Measurements from ENCODE around the gene DDOST. TPM values are rescaled to one million over a fixed set of nuclear protein-coding genes. Genes with fewer than 3 reads are reported as not detected.
"Not testable (repeated sequence)": the region's sequence is repeated elsewhere in the genome, so short reads cannot be mapped to it uniquely, and the experiment has no call there.

DDOST gene
- polyA plus RNA-seq, 3 donors from 2014 or later: 365 to 518 (median 376) TPM

DNA sequence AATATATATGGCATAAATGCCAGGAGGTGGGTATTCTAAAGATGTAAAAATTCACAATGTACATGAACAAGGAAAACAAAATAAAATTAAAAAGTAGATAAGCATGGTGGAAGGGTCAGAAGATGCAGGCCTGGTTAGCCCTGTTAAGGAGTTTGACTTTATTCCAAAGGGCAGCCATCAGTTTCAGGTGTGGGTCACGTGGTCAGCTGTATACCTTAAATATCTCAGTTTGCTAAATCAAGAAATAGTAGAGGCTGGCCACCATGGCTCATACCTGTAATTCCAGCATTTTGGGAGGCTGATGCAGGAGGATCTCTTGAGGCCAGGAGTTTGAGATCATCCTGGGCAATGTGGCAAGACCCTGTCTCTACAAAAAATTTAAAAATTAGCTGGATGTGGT, 36.5 kb downstream of the DDOST start:
- Mint-ChIP-seq H3K27me3 (ENCODE audit: low read depth in 3 of 3) (peaks cover 2 to 11% (median 5%) of the 10 kb centered on the region in 3 donors), H3K36me3 (no peaks in the 10 kb centered on the region), H3K4me3 (no peak overlapping the region), H3K27ac (no peak overlapping the region), H3K4me1 (no peaks in the 10 kb centered on the region), H3K9me3 (no peaks in the 10 kb centered on the region)
- no peak for DNase-seq

DNA sequence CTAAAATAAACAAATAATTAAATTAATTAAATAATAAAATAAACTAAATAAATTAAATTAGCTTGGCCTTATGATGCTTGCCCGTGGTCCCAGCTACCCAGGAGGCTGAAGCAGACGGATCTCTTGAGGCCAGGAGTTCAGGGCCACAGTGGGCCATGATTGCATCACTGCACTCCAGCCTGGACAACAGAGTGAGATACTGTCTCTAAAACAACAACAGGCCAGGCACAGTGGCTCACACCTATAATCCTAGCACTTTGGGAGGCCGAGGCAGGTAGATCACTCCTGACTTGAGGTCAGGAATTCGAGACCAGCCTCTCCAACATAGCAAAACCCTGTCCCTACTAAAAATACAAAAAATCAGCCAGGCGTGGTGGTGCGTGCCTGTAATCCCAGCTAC, 40.2 kb downstream of the DDOST start:
- H3K4me1 Mint-ChIP-seq: no peaks in the 10 kb centered on the region
- H3K36me3 Mint-ChIP-seq: no peaks in the 10 kb centered on the region
- no peak overlapping the region for H3K27ac Mint-ChIP-seq
- H3K9me3 Mint-ChIP-seq: no peaks in the 10 kb centered on the region
- DNase-seq: no peak
- H3K27me3 Mint-ChIP-seq (ENCODE audit: low read depth in 3 of 3): peaks cover 4 to 5% (median 5%) of the 10 kb centered on the region in 3 donors
- no peak overlapping the region for H3K4me3 Mint-ChIP-seq

GRCh38 chr1:20619999-20620398, 41.2 kb downstream of the DDOST start:
- Mint-ChIP-seq H3K4me3 (no peak overlapping the region), H3K27me3 (ENCODE audit: low read depth in 3 of 3) (peaks cover 2 to 5% (median 4%) of the 10 kb centered on the region in 3 donors), H3K27ac (no peak overlapping the region), H3K9me3 (no peaks in the 10 kb centered on the region), H3K4me1 (no peaks in the 10 kb centered on the region), H3K36me3 (no peaks in the 10 kb centered on the region)
- DNase-seq: no peak

DNA sequence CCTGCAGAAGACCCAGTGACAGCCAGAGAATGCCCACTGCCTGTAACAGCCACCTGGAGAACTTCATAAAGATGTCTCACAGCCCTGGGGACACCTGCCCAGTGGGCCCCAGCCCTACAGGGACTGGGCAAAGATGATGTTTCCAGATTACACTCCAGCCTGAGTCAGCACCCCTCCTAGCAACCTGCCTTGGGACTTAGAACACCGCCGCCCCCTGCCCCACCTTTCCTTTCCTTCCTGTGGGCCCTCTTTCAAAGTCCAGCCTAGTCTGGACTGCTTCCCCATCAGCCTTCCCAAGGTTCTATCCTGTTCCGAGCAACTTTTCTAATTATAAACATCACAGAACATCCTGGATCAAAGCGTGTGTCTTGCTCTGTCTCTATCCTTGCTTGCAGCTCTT, 42.6 kb downstream of the DDOST start:
- Mint-ChIP-seq H3K4me3 (no peak overlapping the region), H3K27me3 (ENCODE audit: low read depth in 3 of 3) (peaks cover 0 to 4% (median 3%) of the 10 kb centered on the region in 3 donors), H3K9me3 (no peaks in the 10 kb centered on the region), H3K36me3 (no peaks in the 10 kb centered on the region), H3K4me1 (no peaks in the 10 kb centered on the region), H3K27ac (no peak overlapping the region)
- DNase-seq: no peak

GRCh38 chr1:20616847-20617487, 44.2 kb downstream of the DDOST start:
- Mint-ChIP-seq H3K4me3 (no peak overlapping the region), H3K4me1 (no peaks in the 10 kb centered on the region), H3K9me3 (no peaks in the 10 kb centered on the region), H3K27ac (no peak overlapping the region), H3K36me3 (no peaks in the 10 kb centered on the region), H3K27me3 (ENCODE audit: low read depth in 3 of 3) (peaks cover 1 to 4% (median 2%) of the 10 kb centered on the region in 3 donors)
- DNase-seq: no peak

DNA sequence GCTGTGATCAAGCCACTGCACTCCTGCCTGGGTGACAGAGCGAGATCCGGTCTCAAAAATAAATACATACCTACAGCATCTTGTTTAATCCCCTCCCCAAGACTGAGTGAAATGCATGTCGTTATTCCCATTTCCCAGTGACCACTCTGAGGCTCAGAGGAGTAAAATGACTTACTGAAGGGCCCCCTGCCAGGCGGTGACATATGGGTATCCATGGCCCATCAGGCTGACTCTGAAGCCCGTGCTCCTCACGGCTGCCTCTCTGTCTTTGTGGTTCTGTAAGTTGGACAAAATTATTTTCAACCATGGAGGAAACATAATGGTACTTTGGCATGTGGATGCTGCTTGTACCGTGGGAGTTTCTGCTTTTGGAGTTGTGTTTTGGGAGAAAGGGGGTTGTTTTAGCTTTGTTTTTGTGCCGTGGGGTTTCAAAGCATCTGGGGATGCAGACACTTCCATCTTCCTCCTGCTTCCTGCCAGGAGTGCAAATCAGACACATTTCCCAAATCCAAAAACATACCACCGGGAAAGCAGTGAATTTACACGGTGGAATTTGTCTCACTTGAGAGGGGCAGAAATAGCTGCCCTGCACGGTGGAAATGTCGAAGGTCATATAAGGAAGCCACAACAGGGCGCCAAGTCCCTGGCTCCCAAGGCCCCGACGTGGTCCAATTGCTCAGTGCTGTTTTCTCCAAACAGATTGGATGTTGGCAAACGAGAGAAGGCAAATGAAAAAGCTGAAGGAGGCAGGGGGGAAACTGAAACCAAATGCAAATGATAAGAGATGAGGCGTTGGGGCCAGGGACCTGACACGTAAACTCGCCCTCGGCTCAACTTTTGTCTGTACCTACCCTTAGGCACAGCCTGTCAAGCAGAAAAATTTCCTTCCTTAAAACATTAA, 45.0 kb downstream of the DDOST start:
- no peak overlapping the region for H3K4me3 Mint-ChIP-seq
- peak overlapping the region in 1 of 6 donors; percentile 46 for H3K27ac Mint-ChIP-seq
- peaks cover 1 to 4% (median 2%) of the 10 kb centered on the region in 3 donors for H3K27me3 Mint-ChIP-seq (ENCODE audit: low read depth in 3 of 3)
- no peaks in the 10 kb centered on the region for H3K4me1 Mint-ChIP-seq
- no peak for DNase-seq
- H3K36me3 Mint-ChIP-seq: no peaks in the 10 kb centered on the region
- no peaks in the 10 kb centered on the region for H3K9me3 Mint-ChIP-seq

GRCh38 chr1:20614131-20614579, 47.0 kb downstream of the DDOST start:
- H3K27ac Mint-ChIP-seq: no peak overlapping the region
- no peaks in the 10 kb centered on the region for H3K9me3 Mint-ChIP-seq
- no peaks in the 10 kb centered on the region for H3K36me3 Mint-ChIP-seq

DNA sequence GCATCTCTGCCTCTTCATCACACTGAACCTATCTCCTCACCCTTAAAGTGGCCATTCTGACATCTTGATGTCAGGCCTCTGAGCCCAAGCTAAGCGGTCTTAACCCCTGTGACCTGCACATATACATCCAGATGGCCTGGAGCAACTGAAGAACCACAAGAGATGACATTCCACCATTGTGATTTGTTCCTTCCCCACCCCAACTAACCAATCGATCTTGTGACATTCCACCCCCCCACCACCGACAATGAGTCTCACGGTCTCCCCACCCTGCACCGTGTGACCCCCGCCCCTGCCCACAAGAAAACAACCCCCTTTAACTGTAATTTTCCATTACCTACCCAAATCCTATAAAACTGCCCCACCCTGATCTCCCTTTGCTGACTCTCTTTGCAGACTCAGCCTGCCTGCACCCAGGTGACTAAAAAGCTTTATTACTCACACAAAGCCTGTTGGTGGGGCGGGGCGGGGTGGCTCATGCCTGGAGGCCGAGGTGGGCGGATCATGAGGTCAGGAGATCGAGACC, 48.9 kb downstream of the DDOST start:
- no peaks in the 10 kb centered on the region for H3K4me1 Mint-ChIP-seq
- no peak overlapping the region for H3K4me3 Mint-ChIP-seq
- no peaks in the 10 kb centered on the region for H3K9me3 Mint-ChIP-seq
- peaks cover 1 to 2% (median 2%) of the 10 kb centered on the region in 3 donors for H3K27me3 Mint-ChIP-seq (ENCODE audit: low read depth in 3 of 3)
- DNase-seq: no peak
- H3K36me3 Mint-ChIP-seq: no peaks in the 10 kb centered on the region
- no peak overlapping the region for H3K27ac Mint-ChIP-seq

More at GRCh38 chr1:20614131-20614579, 47.0 kb downstream of the DDOST start:
- Mint-ChIP-seq H3K4me3 (no peak overlapping the region), H3K27me3 (ENCODE audit: low read depth in 3 of 3) (peaks cover 1 to 4% (median 2%) of the 10 kb centered on the region in 3 donors), H3K4me1 (no peaks in the 10 kb centered on the region)
- no peak for DNase-seq

GRCh38 chr1:20611652-20612051, 49.5 kb downstream of the DDOST start:
- no peak overlapping the region for H3K4me3 Mint-ChIP-seq
- no peaks in the 10 kb centered on the region for H3K9me3 Mint-ChIP-seq
- no peaks in the 10 kb centered on the region for H3K4me1 Mint-ChIP-seq
- H3K27me3 Mint-ChIP-seq (ENCODE audit: low read depth in 3 of 3): peaks cover 0 to 2% (median 1%) of the 10 kb centered on the region in 3 donors
- H3K36me3 Mint-ChIP-seq: no peaks in the 10 kb centered on the region
- no peak overlapping the region for H3K27ac Mint-ChIP-seq
- DNase-seq: no peak

DNA sequence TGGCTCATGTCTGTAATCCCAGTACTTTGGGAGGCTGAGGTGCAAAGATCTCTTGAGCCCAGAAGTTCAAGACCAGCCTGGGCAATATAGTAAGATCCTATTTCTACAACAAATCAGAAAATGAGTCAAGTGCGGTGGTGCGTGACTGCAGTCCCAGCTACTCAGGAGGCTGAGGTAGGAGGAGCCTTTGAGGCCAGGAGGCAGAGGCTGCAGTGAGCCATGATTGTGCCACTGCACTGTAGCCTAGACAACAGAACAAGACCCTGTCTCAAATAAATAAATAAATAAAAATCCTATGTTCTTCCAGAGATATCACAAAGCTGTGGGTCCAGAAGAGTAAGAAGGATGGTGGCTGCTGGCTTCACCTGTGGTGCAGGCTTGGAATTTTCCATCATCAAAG, 50.2 kb downstream of the DDOST start:
- Mint-ChIP-seq H3K36me3 (no peaks in the 10 kb centered on the region), H3K27ac (no peak overlapping the region), H3K27me3 (ENCODE audit: low read depth in 3 of 3) (peaks cover 0 to 2% (median 1%) of the 10 kb centered on the region in 3 donors), H3K4me1 (no peaks in the 10 kb centered on the region), H3K9me3 (no peaks in the 10 kb centered on the region), H3K4me3 (no peak overlapping the region)
- DNase-seq: no peak

DNA sequence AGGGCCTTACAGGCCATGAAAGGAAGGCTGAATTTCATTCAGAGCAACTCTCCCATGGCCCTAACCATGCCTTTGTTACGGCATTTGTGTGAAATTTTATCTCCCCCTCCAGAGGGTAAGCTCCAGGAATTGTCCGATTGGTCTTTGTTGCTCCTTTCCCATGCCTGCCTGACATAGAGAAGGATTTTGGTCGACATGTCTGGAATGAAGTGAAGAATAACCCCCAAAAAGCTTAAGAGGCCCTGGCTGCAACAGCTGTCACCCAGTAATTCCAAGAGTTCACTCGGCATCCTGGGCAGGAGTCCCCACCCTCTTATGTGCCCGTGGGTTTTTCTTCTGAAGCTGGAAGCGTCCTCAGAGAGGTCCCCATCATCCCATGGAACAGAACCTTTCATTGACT, 51.6 kb downstream of the DDOST start:
- peaks cover 0 to 2% (median under 1%) of the 10 kb centered on the region in 3 donors for H3K27me3 Mint-ChIP-seq (ENCODE audit: low read depth in 3 of 3)
- H3K4me3 Mint-ChIP-seq: no peak overlapping the region
- no peaks in the 10 kb centered on the region for H3K9me3 Mint-ChIP-seq
- no peak overlapping the region for H3K27ac Mint-ChIP-seq
- no peaks in the 10 kb centered on the region for H3K4me1 Mint-ChIP-seq
- DNase-seq: no peak
- H3K36me3 Mint-ChIP-seq: no peaks in the 10 kb centered on the region

- not testable (repeated sequence) for H3K36me3 Mint-ChIP-seq; H3K27ac Mint-ChIP-seq; H3K4me1 Mint-ChIP-seq; H3K9me3 Mint-ChIP-seq; H3K27me3 Mint-ChIP-seq (ENCODE audit: low read depth in 3 of 3); DNase-seq; H3K4me3 Mint-ChIP-seq
Measured at GRCh38 chr1:20606801-20607570, 54.2 kb downstream of the DDOST start.

DNA sequence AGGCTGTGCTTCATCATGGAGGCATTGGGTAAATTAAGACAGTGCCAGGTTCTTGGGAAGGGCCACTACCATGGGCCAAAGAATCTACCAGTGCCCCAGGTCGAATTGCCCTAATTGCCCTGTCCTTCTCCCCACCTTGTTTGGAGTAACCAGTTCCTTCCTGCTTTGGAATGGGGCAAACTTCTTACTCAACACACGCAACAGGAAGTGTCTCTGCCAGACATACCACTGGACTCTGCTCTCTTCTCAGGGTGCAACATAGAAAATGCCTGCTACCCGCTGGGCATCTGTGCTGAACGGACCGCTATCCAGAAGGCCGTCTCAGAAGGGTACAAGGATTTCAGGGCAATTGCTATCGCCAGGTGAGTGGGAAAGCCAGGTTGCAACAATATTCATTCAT, 56.5 kb downstream of the DDOST start:
- no peak overlapping the region for H3K4me3 Mint-ChIP-seq
- peaks cover 0 to 3% (median 0%) of the 10 kb centered on the region in 3 donors for H3K27me3 Mint-ChIP-seq (ENCODE audit: low read depth in 3 of 3)
- no peak for DNase-seq
- H3K4me1 Mint-ChIP-seq: no peaks in the 10 kb centered on the region
- no peak overlapping the region for H3K27ac Mint-ChIP-seq
- no peaks in the 10 kb centered on the region for H3K36me3 Mint-ChIP-seq
- H3K9me3 Mint-ChIP-seq: no peaks in the 10 kb centered on the region

All from immature natural killer cell (primary cell).